H1 (cell line): ENCODE data around the gene CLRN2. TPM values are rescaled to one million over a fixed set of nuclear protein-coding genes. Genes with fewer than 3 reads are reported as not detected.

Experiments
- CTCF ChIA-PET: fragments of 300-600 bp; sonication (Branson Sonifier 250); formaldehyde crosslinking; loops from one replicate; lab custom pipeline; 2021; ENCODE audit not compliant: partially characterized antibody; lab: Charles Lee
- POLR2A ChIA-PET: fragments of 300-600 bp; sonication (Branson Sonifier 250); formaldehyde crosslinking; loops from one replicate; lab custom pipeline; 2021; ENCODE audit warnings: inconsistent platforms; ENCODE audit not compliant: partially characterized antibody; lab: Charles Lee
- DNase-seq, 2 experiments: peaks; one replicate each; pipeline versions ENCODE4 v3.0.0 to v3.0.0-alpha.2; 2010 to 2022; ENCODE audit warnings: low spot score in 2 of 2, low read depth in 1 of 2, mixed read lengths in 1 of 2
- FAIRE-seq: peaks from 2 replicates; lab custom pipeline; 2011; peaks lifted over from hg19 to GRCh38; lab: Jason Lieb, UNC
- H2AFZ ChIP-seq: 2 replicates; pipeline ENCODE4 v1.8.1; 2012; ENCODE audit warnings: low read length, inconsistent platforms
- H2AK5ac ChIP-seq: 2 replicates; pipeline ENCODE4 v1.6.1; 2013; ENCODE audit warnings: low read depth, low read length
- H2BK120ac ChIP-seq: replicated peaks from 2 replicates; pipeline ENCODE3; 2013; ENCODE audit warnings: low read depth, low read length, inconsistent platforms
- H2BK12ac ChIP-seq: 2 replicates; pipeline ENCODE4 v1.6.1; 2013; ENCODE audit warnings: low read depth, low read length
- H2BK15ac ChIP-seq: 2 replicates; pipeline ENCODE4 v1.6.1; 2013; ENCODE audit warnings: low read length
- H2BK20ac ChIP-seq: 2 replicates; pipeline ENCODE4 v1.6.1; 2013; ENCODE audit warnings: low read length
- H2BK5ac ChIP-seq: 2 replicates; pipeline ENCODE4 v1.6.1; 2013; ENCODE audit warnings: low read depth, low read length
- H3K14ac ChIP-seq: 2 replicates; pipeline ENCODE4 v1.6.1; 2013; ENCODE audit warnings: inconsistent platforms; ENCODE audit not compliant: insufficient read length
- H3K18ac ChIP-seq: 2 replicates; pipeline ENCODE4 v1.6.1; 2013; ENCODE audit warnings: low read length; ENCODE audit errors: extremely low read depth
- H3K23ac ChIP-seq: 2 replicates; pipeline ENCODE4 v1.6.1; 2013; ENCODE audit warnings: inconsistent platforms; ENCODE audit not compliant: insufficient read length
- H3K23me2 ChIP-seq: 2 replicates; pipeline ENCODE4 v1.6.1; 2013; ENCODE audit warnings: low read depth, low read length
- H3K27ac ChIP-seq: 2 replicates; pipeline ENCODE4 v1.6.1; 2011; ENCODE audit warnings: low read depth, low read length, inconsistent platforms
- H3K27me3 ChIP-seq, 4 experiments: replicated peaks in 1 of 4; 1 replicate in 1 of 4; 2 replicates in 3 of 4; pipeline versions ENCODE4 v1.6.1 to v1.8.1; 2011 to 2013; ENCODE audit warnings: low read length in 3 of 4, mild to moderate bottlenecking in 3 of 4, inconsistent platforms in 2 of 4, mixed read lengths in 2 of 4, moderate library complexity in 1 of 4; ENCODE audit not compliant: control insufficient read depth in 3 of 4, insufficient read depth in 3 of 4; ENCODE audit errors: extremely low read depth in 1 of 4
- H3K36me3 ChIP-seq, 4 experiments: 2 replicates each; pipeline versions ENCODE4 v1.6.1 to v1.8.1; 2011 to 2013; ENCODE audit warnings: mild to moderate bottlenecking in 4 of 4, low read length in 3 of 4, moderate library complexity in 2 of 4, control low read depth in 1 of 4, inconsistent platforms in 1 of 4; ENCODE audit not compliant: insufficient read depth in 4 of 4, control insufficient read depth in 2 of 4
- H3K4ac ChIP-seq: replicated peaks from 2 replicates; pipeline ENCODE3; 2013; ENCODE audit warnings: low read length, low read depth, mixed read lengths, inconsistent platforms; ENCODE audit not compliant: insufficient read length
- H3K4me1 ChIP-seq, 4 experiments: replicated peaks in 1 of 4; 1 replicate in 1 of 4; 2 replicates in 3 of 4; pipeline versions ENCODE4 v1.6.1 to v1.8.1; 2011 to 2013; ENCODE audit warnings: low read length in 3 of 4, inconsistent platforms in 2 of 4, mixed read lengths in 1 of 4; ENCODE audit not compliant: insufficient read depth in 4 of 4, control insufficient read depth in 3 of 4
- H3K4me2 ChIP-seq, 2 experiments: 2 replicates each; pipeline versions ENCODE4 v1.6.1 to v1.8.1; 2011 to 2013; ENCODE audit warnings: low read depth in 2 of 2, low read length in 2 of 2, control low read depth in 1 of 2, inconsistent platforms in 1 of 2, mild to moderate bottlenecking in 1 of 2; ENCODE audit not compliant: insufficient read depth in 1 of 2
- H3K4me3 ChIP-seq, 4 experiments: fragments of 200-600, 300-600 bp in 1 of 4; sonication (generic), shearing (Covaris generic), sonication (Bioruptor Twin) in 1 of 4; 2 replicates each; pipeline versions ENCODE4 v1.5.1 to v1.8.1; 2011 to 2016; ENCODE audit warnings: low read length in 4 of 4, low read depth in 3 of 4, control low read depth in 2 of 4, inconsistent platforms in 2 of 4, mild to moderate bottlenecking in 2 of 4, mixed read lengths in 1 of 4, moderate library complexity in 1 of 4; ENCODE audit not compliant: insufficient read depth in 2 of 4; ENCODE audit errors: extremely low read depth in 1 of 4
- H3K56ac ChIP-seq: replicated peaks from 2 replicates; pipeline ENCODE3; 2013; ENCODE audit warnings: low read depth, mild to moderate bottlenecking, mixed read lengths, low read length, inconsistent platforms; ENCODE audit not compliant: insufficient read length
- H3K79me1 ChIP-seq: 2 replicates; pipeline ENCODE4 v1.6.1; 2013; ENCODE audit warnings: low read depth, low read length, control low read depth
- H3K79me2 ChIP-seq, 2 experiments: 2 replicates each; pipeline versions ENCODE4 v1.6.1 to v1.8.1; 2012 to 2013; ENCODE audit warnings: low read length in 2 of 2, mild to moderate bottlenecking in 2 of 2, inconsistent platforms in 1 of 2; ENCODE audit not compliant: insufficient read depth in 2 of 2, control insufficient read depth in 1 of 2
- H3K9ac ChIP-seq, 4 experiments: replicated peaks in 1 of 4; 1 replicate in 1 of 4; 2 replicates in 3 of 4; pipeline versions ENCODE4 v1.6.1 to v1.8.1; 2011 to 2013; ENCODE audit warnings: low read depth in 3 of 4, low read length in 3 of 4, control low read depth in 2 of 4, mild to moderate bottlenecking in 2 of 4, moderate library complexity in 2 of 4, inconsistent platforms in 1 of 4; ENCODE audit errors: extremely low read depth in 1 of 4
- H3K9me3 ChIP-seq, 2 experiments: 2 replicates each; pipeline versions ENCODE4 v1.6.1 to v1.8.1; 2012 to 2013; ENCODE audit warnings: mild to moderate bottlenecking in 2 of 2, moderate library complexity in 2 of 2, control low read depth in 1 of 2, inconsistent platforms in 1 of 2, low read depth in 1 of 2, low read length in 1 of 2, mixed read lengths in 1 of 2; ENCODE audit not compliant: insufficient read depth in 2 of 2
- H4K20me1 ChIP-seq, 2 experiments: replicated peaks in 1 of 2; 2 replicates each; pipeline versions ENCODE3 to v1.8.1; 2011 to 2013; ENCODE audit warnings: inconsistent platforms in 2 of 2, low read length in 2 of 2, mild to moderate bottlenecking in 1 of 2; ENCODE audit not compliant: insufficient read depth in 2 of 2, control insufficient read depth in 1 of 2
- H4K5ac ChIP-seq: 2 replicates; pipeline ENCODE4 v1.6.1; 2013; ENCODE audit warnings: low read length, low read depth, mixed read lengths, inconsistent platforms; ENCODE audit not compliant: insufficient read length
- H4K8ac ChIP-seq: 2 replicates; pipeline ENCODE4 v1.8.0; 2013; ENCODE audit warnings: mild to moderate bottlenecking, moderate library complexity, low read length, inconsistent platforms; ENCODE audit not compliant: insufficient read depth; ENCODE audit errors: extremely low read depth
- H4K91ac ChIP-seq: replicated peaks from 2 replicates; pipeline ENCODE3; 2013; ENCODE audit warnings: low read length, mixed read lengths, inconsistent platforms; ENCODE audit not compliant: insufficient read length
- GABPA ChIP-seq: IDR thresholded peaks from 2 replicates; pipeline ENCODE4 v1.6.1; 2011; ENCODE audit warnings: mild to moderate bottlenecking, low read length, moderate library complexity, borderline replicate concordance; ENCODE audit not compliant: insufficient read depth
- GTF2F1 ChIP-seq: IDR thresholded peaks from 2 replicates; pipeline ENCODE4 v1.6.1; 2012; ENCODE audit warnings: low read depth, low read length, improper control_type of control experiment, borderline replicate concordance
- KDM1A ChIP-seq: fragments of 200-600, 300-600 bp; sonication (generic); IDR thresholded peaks from 2 replicates; pipeline ENCODE4 v1.7.1; 2016; ENCODE audit warnings: mild to moderate bottlenecking, low read length, borderline replicate concordance
- POLR2AphosphoS5 ChIP-seq: IDR thresholded peaks from 2 replicates; pipeline ENCODE4 v1.6.1; 2011; ENCODE audit warnings: low read depth, low read length
- RBBP5 ChIP-seq: IDR thresholded peaks from 2 replicates; pipeline ENCODE4 v1.7.1; 2012; ENCODE audit warnings: low read depth, mild to moderate bottlenecking, inconsistent platforms, low read length, moderate library complexity, borderline replicate concordance
- SUZ12 ChIP-seq: fragments of 200-600 bp; sonication (generic); IDR thresholded peaks from 2 replicates; pipeline ENCODE4 v1.6.1; 2012; ENCODE audit warnings: mild to moderate bottlenecking, inconsistent platforms, low read length, moderate library complexity, mixed read lengths
- WGBS, 2 experiments: shearing (Covaris generic) in 1 of 2; methylation state at CpG; one replicate each; pipeline versions ENCODE4 v1.1.6 to v1.1.7; 2013 to 2015; ENCODE audit warnings: low lambda C conversion rate in 2 of 2, mixed read lengths in 2 of 2, inconsistent platforms in 1 of 2, low coverage in 1 of 2, missing lambda C conversion rate in 1 of 2; ENCODE audit not compliant: insufficient replicate concordance in 2 of 2, insufficient coverage in 1 of 2, insufficient read length in 1 of 2; ENCODE audit errors: extremely low coverage in 1 of 2, missing lambda C conversion rate in 1 of 2; 5-methylcytosine and 5-hydroxymethylcytosine counted together
- polyA plus RNA-seq, 7 experiments: library from polyadenylated mRNA; depleted of rRNA in 3 of 7; stranded (reverse) in 5 of 7; unstranded in 2 of 7; fragments of >200 nt in 5 of 7; fragments of 200-250 nt in 2 of 7; gene quantifications; 1 replicate in 5 of 7; 2 replicates in 1 of 7; 4 replicates in 1 of 7; pipeline versions ENCODE4 v1.2.1 to v1.2.3, GENCODE V29; 2011 to 2013; ENCODE audit warnings: missing spikeins in 2 of 7, mixed read lengths in 2 of 7
- total RNA-seq: library from RNA; stranded (reverse); fragmentation: NEBNext Ultra II Directional; extraction: Animal tissue kit (Norgen Biotek cat#: 25700); gene quantifications from 2 replicates; pipeline ENCODE4 v1.2.1, GENCODE V29; 2021
- TF ChIP-seq, protein P1 (sequence below): IDR thresholded peaks from 2 replicates; pipeline ENCODE4 v1.6.1; 2012; ENCODE audit warnings: low read length, inconsistent platforms

The CLRN2 gene
- total and polyA plus RNA-seq, 2 of the 8 experiments (the other 6 are each of a cell fraction or from before 2014, with no cell fraction given), result not detected

DNA sequence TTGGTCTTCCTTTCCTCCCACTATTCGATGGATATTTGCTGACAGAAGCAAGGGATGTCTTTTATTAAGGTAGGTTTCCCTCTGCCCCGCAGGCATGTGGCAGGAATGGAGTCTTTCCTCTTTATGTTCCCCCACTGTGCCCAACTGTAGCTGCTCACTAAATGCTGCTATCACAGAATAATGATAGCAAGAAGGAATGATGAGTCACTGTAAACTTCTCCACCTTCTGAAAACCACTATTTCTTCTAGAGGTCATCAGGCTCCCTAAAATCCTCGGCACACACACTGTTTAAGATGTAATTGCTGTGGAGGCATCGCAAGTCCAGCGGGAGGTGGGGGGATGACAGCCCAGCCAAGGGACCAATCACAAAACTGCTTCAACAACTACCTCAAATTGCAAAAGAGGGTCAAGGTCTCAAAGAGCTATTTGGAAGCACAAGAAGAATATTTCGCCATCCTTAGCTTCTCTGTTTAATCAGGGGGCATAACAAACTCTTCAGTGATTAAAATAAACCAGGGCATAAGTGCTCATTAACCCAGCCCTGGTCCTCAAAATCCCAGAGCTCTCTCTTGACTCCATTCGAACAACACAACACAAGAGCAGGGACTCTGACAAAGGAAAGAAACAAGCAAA, 17.0 kb upstream of the CLRN2 start:
- DNase-seq, result no peak
- FAIRE-seq, result no peak
- Histone ChIP-seq H3K9me3 (no peaks in the 10 kb centered on the region), H2BK15ac (no peak overlapping the region), H3K79me2 (no peaks in the 10 kb centered on the region), H3K9ac (no peak overlapping the region), H4K5ac (no peak overlapping the region), H4K20me1 (peaks cover 0 to 1% of the 10 kb centered on the region in 2 experiments), H2BK5ac (no peak overlapping the region), H4K8ac (no peak overlapping the region), H3K23me2 (0 out of 2 replicates have a peak, but pooled peaks cover 1% of the 10 kb centered on the region), H3K4me3 (no peak overlapping the region), H3K4me1 (peaks cover 0 to 6% (median 4%) of the 10 kb centered on the region in 4 experiments; a peak in 2 of 7 replicates), H2BK12ac (no peak overlapping the region), H3K27me3 (no peaks in the 10 kb centered on the region), H4K91ac (no peak overlapping the region), H2AFZ (no peak overlapping the region), H3K4me2 (no peak overlapping the region), H2BK20ac (no peak overlapping the region), H2BK120ac (no peak overlapping the region), H3K36me3 (peaks cover 0 to 15% (median 0%) of the 10 kb centered on the region in 4 experiments; a peak in 4 of 8 replicates), H3K27ac (no peak overlapping the region), H2AK5ac (no peak overlapping the region), H3K14ac (no peak overlapping the region), H3K79me1 (peaks cover 3% of the 10 kb centered on the region), H3K18ac (no peak overlapping the region), H3K23ac (no peak overlapping the region), H3K56ac (no peak overlapping the region), H3K4ac (no peak overlapping the region)
- CTCF ChIA-PET, result interaction anchor here (0.6 to 1.5 kb wide), 4 partner anchors 9 to 174 kb away, joined by 3 to 4 read pairs (median 3); no protein-coding TSS in a partner anchor
- POLR2A ChIA-PET, result no interaction called here
- 90% methylated on average over 7 of the region's 7 CpGs; no CpG with 5 or more reads in 1 of the 2 experiments for WGBS, 2 experiments
- TF ChIP-seq RBBP5, result no peak
- no peak for TF ChIP-seq SUZ12
- no peak for TF ChIP-seq GABPA
- TF ChIP-seq POLR2AphosphoS5, result no peak
- TF ChIP-seq GTF2F1, result no peak
- no peak for TF ChIP-seq KDM1A
- TF ChIP-seq, protein P1, sequence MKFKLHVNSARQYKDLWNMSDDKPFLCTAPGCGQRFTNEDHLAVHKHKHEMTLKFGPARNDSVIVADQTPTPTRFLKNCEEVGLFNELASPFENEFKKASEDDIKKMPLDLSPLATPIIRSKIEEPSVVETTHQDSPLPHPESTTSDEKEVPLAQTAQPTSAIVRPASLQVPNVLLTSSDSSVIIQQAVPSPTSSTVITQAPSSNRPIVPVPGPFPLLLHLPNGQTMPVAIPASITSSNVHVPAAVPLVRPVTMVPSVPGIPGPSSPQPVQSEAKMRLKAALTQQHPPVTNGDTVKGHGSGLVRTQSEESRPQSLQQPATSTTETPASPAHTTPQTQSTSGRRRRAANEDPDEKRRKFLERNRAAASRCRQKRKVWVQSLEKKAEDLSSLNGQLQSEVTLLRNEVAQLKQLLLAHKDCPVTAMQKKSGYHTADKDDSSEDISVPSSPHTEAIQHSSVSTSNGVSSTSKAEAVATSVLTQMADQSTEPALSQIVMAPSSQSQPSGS, result no peak
